Measurements from ENCODE around the gene NDUFB10.

GRCh38 chr16:2001456-2002355 lies 42.4 kb downstream of the NDUFB10 start:
- TF ChIP-seq CTCF (IDR thresholded peaks at IDR 0.05) (no peak), POLR2A (IDR thresholded peaks at IDR 0.05) (no peak)

Measured in esophagus squamous epithelium (tissue), 4 donors.